ENCODE data around the gene MRPL16. TPM values are rescaled to one million over a fixed set of nuclear protein-coding genes. Genes with fewer than 3 reads are reported as not detected.

MRPL16 gene
- total and polyA plus RNA-seq, 2 experiments from 2014 or later, result 77.4 to 176 TPM

DNA sequence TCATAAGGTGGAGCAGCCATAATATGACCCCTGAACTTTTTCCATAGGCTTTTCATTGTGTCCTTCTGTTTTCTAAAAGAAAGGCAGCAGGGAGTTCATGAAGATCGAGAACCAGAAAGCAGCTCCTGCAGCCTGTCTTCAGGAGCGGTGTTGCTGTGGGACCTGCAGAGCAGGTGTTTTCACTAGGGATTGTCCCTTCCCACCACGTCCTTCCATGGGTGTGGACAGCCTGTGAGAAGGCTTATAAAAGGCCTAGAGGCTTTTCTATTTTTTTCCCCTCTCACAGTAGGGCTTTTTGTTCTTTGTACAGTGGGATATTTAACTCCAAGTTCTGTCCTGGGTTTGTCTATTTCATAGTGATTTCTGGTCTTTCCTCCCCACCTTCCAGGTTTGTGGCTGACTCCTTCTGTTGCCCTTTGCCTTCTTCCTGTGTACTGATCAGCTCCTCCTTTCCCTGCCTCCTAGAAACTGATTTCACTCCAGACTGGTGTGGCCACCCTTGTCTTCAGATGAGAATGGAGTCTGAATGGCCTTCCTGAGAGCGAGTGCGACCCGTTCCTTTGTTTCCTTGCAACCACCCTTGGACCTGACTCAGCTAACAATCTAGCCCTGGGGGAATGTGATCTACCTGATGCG, 10.1 kb downstream of the MRPL16 start:
- peaks cover 23% of the 10 kb centered on the region for H3K36me3 Mint-ChIP-seq (ENCODE audit: low read depth)
- no peaks in the 10 kb centered on the region for H3K9me3 Mint-ChIP-seq
- ATAC-seq (no peak), DNase-seq (ENCODE audit: low spot score) (no peak)
- Histone ChIP-seq H3K36me3 (ENCODE audit: insufficient read depth) (peaks cover 14% of the 10 kb centered on the region), H3K4me2 (no peak overlapping the region), H3K27me3 (ENCODE audit: insufficient read depth) (no peaks in the 10 kb centered on the region), H2AFZ (no peak overlapping the region), H3F3A (replicated peaks; ENCODE audit: low read depth) (no peaks in the 10 kb centered on the region), H3K4me3 (no peak overlapping the region), H3K79me2 (replicated peaks; ENCODE audit: insufficient read depth) (no peaks in the 10 kb centered on the region), H3K27ac (ENCODE audit: low read depth) (no peak overlapping the region), H3K9me2 (ENCODE audit: insufficient read depth) (no peaks in the 10 kb centered on the region), H3K4me1 (ENCODE audit: insufficient read depth) (no peaks in the 10 kb centered on the region), H4K20me1 (replicated peaks; ENCODE audit: insufficient read depth) (peaks cover 4% of the 10 kb centered on the region; the same call in 1 of the 2 replicates)
- no peaks in the 10 kb centered on the region; the same call in 2 of the 3 replicates for H3K4me1 Mint-ChIP-seq
- no peak for TF ChIP-seq ZNF331 (CRISPR knock-in tag; IDR thresholded peaks at IDR 0.05; ENCODE audit: low read depth)
- no peak for TF ChIP-seq EZH2phosphoT487 (IDR thresholded peaks at IDR 0.05; ENCODE audit: unreplicated experiment)
- TF ChIP-seq POLR2AphosphoS5 (IDR thresholded peaks at IDR 0.05; ENCODE audit: low read depth), result no peak
- TF ChIP-seq, protein P1, sequence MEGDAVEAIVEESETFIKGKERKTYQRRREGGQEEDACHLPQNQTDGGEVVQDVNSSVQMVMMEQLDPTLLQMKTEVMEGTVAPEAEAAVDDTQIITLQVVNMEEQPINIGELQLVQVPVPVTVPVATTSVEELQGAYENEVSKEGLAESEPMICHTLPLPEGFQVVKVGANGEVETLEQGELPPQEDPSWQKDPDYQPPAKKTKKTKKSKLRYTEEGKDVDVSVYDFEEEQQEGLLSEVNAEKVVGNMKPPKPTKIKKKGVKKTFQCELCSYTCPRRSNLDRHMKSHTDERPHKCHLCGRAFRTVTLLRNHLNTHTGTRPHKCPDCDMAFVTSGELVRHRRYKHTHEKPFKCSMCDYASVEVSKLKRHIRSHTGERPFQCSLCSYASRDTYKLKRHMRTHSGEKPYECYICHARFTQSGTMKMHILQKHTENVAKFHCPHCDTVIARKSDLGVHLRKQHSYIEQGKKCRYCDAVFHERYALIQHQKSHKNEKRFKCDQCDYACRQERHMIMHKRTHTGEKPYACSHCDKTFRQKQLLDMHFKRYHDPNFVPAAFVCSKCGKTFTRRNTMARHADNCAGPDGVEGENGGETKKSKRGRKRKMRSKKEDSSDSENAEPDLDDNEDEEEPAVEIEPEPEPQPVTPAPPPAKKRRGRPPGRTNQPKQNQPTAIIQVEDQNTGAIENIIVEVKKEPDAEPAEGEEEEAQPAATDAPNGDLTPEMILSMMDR (conservative IDR thresholded peaks at IDR 0.05; ENCODE audit: low read depth in 2 of 2), result no peak
- no peak for TF ChIP-seq ZNF114 (CRISPR knock-in tag; IDR thresholded peaks at IDR 0.05)
- TF ChIP-seq, protein P2, sequence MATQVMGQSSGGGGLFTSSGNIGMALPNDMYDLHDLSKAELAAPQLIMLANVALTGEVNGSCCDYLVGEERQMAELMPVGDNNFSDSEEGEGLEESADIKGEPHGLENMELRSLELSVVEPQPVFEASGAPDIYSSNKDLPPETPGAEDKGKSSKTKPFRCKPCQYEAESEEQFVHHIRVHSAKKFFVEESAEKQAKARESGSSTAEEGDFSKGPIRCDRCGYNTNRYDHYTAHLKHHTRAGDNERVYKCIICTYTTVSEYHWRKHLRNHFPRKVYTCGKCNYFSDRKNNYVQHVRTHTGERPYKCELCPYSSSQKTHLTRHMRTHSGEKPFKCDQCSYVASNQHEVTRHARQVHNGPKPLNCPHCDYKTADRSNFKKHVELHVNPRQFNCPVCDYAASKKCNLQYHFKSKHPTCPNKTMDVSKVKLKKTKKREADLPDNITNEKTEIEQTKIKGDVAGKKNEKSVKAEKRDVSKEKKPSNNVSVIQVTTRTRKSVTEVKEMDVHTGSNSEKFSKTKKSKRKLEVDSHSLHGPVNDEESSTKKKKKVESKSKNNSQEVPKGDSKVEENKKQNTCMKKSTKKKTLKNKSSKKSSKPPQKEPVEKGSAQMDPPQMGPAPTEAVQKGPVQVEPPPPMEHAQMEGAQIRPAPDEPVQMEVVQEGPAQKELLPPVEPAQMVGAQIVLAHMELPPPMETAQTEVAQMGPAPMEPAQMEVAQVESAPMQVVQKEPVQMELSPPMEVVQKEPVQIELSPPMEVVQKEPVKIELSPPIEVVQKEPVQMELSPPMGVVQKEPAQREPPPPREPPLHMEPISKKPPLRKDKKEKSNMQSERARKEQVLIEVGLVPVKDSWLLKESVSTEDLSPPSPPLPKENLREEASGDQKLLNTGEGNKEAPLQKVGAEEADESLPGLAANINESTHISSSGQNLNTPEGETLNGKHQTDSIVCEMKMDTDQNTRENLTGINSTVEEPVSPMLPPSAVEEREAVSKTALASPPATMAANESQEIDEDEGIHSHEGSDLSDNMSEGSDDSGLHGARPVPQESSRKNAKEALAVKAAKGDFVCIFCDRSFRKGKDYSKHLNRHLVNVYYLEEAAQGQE (IDR thresholded peaks at IDR 0.05; ENCODE audit: unreplicated experiment), result no peak
- no peaks in the 10 kb centered on the region for H3K27me3 Mint-ChIP-seq (ENCODE audit: insufficient read depth, low read depth, poor library complexity)
- H3K4me3 Mint-ChIP-seq, result no peak overlapping the region
- peak overlapping the region; percentile 53; the same call in 1 of the 2 replicates for H3K27ac Mint-ChIP-seq

DNA sequence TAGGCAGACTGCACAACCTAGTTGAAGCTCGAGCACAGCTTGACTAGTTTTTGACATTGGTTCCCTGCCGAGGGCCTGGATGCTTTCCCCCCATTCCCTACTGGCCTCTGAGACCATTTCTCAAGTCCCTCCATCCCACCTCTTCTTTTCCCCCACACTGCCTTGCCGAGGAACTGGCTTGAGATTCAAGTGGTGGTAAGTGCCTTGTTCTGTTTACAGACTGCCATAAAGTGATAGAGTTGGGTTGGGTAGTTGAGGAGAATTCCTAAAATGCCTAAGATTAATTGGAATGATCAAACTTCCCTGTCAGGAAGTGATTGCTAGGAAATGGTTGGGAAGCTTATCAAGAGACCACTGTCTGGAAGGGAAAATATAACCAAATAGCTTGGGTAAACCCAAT, 16.2 kb downstream of the MRPL16 start:
- ATAC-seq (no peak), DNase-seq (ENCODE audit: low spot score) (no peak)
- Mint-ChIP-seq H3K4me3 (no peak overlapping the region), H3K36me3 (ENCODE audit: low read depth) (peaks cover 59% of the 10 kb centered on the region), H3K9me3 (no peaks in the 10 kb centered on the region), H3K4me1 (no peaks in the 10 kb centered on the region), H3K27me3 (ENCODE audit: insufficient read depth, low read depth, poor library complexity) (no peaks in the 10 kb centered on the region), H3K27ac (no peak overlapping the region)
- Histone ChIP-seq H3K27ac (ENCODE audit: low read depth) (no peak overlapping the region), H3K9me2 (ENCODE audit: insufficient read depth) (no peaks in the 10 kb centered on the region), H3K4me1 (ENCODE audit: insufficient read depth) (no peaks in the 10 kb centered on the region), H3K36me3 (ENCODE audit: insufficient read depth) (peaks cover 38% of the 10 kb centered on the region), H3K4me2 (no peak overlapping the region), H2AFZ (no peak overlapping the region), H3F3A (replicated peaks; ENCODE audit: low read depth) (no peaks in the 10 kb centered on the region), H3K4me3 (no peak overlapping the region), H3K79me2 (replicated peaks; ENCODE audit: insufficient read depth) (no peaks in the 10 kb centered on the region), H3K27me3 (ENCODE audit: insufficient read depth) (no peaks in the 10 kb centered on the region), H4K20me1 (replicated peaks; ENCODE audit: insufficient read depth) (peaks cover 9% of the 10 kb centered on the region; the same call in 1 of the 2 replicates)
- TF ChIP-seq EZH2 (IDR thresholded peaks at IDR 0.05; ENCODE audit: low read depth, unreplicated experiment), result no peak
- TF ChIP-seq, protein P3, sequence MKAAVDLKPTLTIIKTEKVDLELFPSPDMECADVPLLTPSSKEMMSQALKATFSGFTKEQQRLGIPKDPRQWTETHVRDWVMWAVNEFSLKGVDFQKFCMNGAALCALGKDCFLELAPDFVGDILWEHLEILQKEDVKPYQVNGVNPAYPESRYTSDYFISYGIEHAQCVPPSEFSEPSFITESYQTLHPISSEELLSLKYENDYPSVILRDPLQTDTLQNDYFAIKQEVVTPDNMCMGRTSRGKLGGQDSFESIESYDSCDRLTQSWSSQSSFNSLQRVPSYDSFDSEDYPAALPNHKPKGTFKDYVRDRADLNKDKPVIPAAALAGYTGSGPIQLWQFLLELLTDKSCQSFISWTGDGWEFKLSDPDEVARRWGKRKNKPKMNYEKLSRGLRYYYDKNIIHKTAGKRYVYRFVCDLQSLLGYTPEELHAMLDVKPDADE (IDR thresholded peaks at IDR 0.05), result no peak
- no peak for TF ChIP-seq POLR2AphosphoS5 (IDR thresholded peaks at IDR 0.05; ENCODE audit: low read depth)
- no peak for TF ChIP-seq NANOG (IDR thresholded peaks at IDR 0.05; ENCODE audit: borderline replicate concordance)
- TF ChIP-seq EZH2phosphoT487 (IDR thresholded peaks at IDR 0.05; ENCODE audit: unreplicated experiment), result no peak
- TF ChIP-seq STAT1 (IDR thresholded peaks at IDR 0.05; ENCODE audit: unreplicated experiment), result no peak

All from GM23338 (cell line).